ENCODE data around the gene RFPL3.
"Not testable (repeated sequence)": the region's sequence is repeated elsewhere in the genome, so short reads cannot be mapped to it uniquely, and the experiment has no call there.

The RFPL3 gene

DNA sequence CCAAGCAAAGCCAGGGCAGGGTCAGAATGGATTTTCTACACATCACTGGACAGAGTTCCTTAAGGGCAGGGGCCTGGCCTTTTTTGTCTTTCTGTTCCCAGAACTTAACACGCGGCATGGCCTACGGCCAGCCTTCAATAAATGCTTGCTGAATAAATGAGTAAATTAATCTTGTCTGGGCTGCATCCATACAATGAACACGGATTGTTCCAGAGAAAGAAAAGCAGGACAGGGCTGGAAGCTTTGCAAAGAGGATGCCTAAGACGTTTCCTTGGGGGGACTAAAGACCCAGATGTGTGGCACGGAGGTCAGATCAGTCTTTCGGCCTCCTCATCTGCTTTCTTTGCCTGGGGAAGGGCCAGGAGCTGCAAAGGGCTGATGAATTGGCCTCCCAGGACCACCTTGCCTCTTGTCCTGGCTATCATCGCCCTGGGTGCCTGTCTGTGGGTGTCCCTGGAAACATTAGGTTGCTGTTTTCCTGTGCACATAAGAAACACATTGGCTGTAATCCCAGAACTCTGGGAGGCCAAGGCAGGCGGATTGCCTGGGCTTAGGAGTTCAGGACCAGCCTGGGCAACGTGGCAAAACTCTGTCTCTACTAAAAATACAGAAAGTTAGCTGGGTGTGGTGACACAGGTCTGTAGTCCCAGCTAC, 20.8 kb upstream of the RFPL3 start:
- ChIA-PET CTCF (interaction anchor here (0.6 kb wide), 2 partner anchors 681 to 997 kb away, joined by 3 to 4 read pairs; no protein-coding TSS in a partner anchor), POLR2A (no interaction called here)
- no peak overlapping the region for H3K4me3 ChIP-seq (ENCODE audit: low read depth, low read length)
- no peaks in the 10 kb centered on the region for H3K4me1 ChIP-seq (ENCODE audit: control insufficient read depth, insufficient read depth, low read length)
- H3K9me3 ChIP-seq (ENCODE audit: control insufficient read depth, insufficient read depth, low read depth, low read length), result no peaks in the 10 kb centered on the region
- TF ChIP-seq ZNF501 (tag by site-specific recombination; IDR thresholded peaks at IDR 0.05) (no peak), GLIS1 (tag by site-specific recombination; IDR thresholded peaks at IDR 0.05) (0 out of 2 replicates have a peak, but pooled peaks have one; percentile 9), ZNF707 (tag by site-specific recombination; IDR thresholded peaks at IDR 0.05) (no peak), ZNF292 (tag by site-specific recombination; IDR thresholded peaks at IDR 0.05; ENCODE audit: borderline replicate concordance, low read depth) (no peak), ZEB2 (tag by site-specific recombination; IDR thresholded peaks at IDR 0.05) (no peak)
- H3K36me3 ChIP-seq (ENCODE audit: control insufficient read depth in 2 of 2, insufficient read depth in 1 of 2, low read length in 2 of 2), result no peaks in the 10 kb centered on the region
- no peak overlapping the region for H3K27ac ChIP-seq (ENCODE audit: extremely low read depth, low read depth, low read length)

DNA sequence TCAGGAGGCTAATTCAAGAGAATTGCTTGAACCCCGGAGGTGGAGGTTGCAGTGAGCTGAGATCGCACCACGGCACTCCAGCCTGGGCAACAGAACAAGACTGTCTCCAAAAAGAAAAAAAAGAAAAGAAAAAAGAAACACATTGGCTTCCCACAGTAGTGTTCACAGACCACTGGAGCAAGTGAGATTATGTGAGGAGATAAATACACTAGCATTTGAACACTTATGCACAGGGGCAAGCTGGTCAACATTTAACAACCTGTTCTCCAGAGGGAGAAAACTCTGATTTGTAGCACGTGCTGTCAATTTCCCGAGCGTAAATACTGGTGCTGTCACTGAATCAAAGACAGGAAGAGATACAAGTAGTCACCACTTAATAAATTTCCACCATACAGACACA, 20.2 kb upstream of the RFPL3 start:
- H3K9me3 ChIP-seq (ENCODE audit: control insufficient read depth, insufficient read depth, low read depth, low read length); H3K36me3 ChIP-seq (ENCODE audit: control insufficient read depth in 2 of 2, insufficient read depth in 1 of 2, low read length in 2 of 2); H3K27ac ChIP-seq (ENCODE audit: extremely low read depth, low read depth, low read length); POLR2A ChIA-PET; H3K4me1 ChIP-seq (ENCODE audit: control insufficient read depth, insufficient read depth, low read length); H3K4me3 ChIP-seq (ENCODE audit: low read depth, low read length): not testable (repeated sequence)
- CTCF ChIA-PET, result interaction anchor here (0.6 kb wide), 1 partner anchor 998 kb away, joined by 4 read pairs; no protein-coding TSS in a partner anchor

DNA sequence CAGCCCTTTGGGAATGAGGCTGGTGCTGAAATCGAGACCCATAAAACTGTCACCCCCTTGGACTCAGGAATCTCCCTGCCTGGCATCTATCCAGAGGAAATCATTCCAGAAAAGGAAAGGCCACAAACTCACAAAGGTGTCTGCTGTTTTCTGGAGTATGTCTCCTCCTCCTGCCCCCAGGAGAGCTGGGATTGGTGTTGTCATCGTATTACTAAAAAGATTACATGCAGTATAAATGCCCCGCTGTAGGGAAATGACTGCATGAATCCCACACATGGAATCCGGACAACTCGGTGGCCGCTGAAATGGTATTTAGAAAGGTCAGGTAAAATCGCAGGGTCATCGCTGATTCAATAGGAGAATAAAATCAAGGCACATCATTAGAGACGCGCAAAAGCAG, 18.9 kb upstream of the RFPL3 start:
- TF ChIP-seq ZNF747 (tag by site-specific recombination; IDR thresholded peaks at IDR 0.05), result no peak
- TF ChIP-seq GLIS1 (tag by site-specific recombination; IDR thresholded peaks at IDR 0.05), result peak; percentile 79
- Histone ChIP-seq H3K9me3 (ENCODE audit: control insufficient read depth, insufficient read depth, low read depth, low read length) (no peaks in the 10 kb centered on the region), H3K4me1 (ENCODE audit: control insufficient read depth, insufficient read depth, low read length) (no peaks in the 10 kb centered on the region), H3K27ac (ENCODE audit: extremely low read depth, low read depth, low read length) (no peak overlapping the region), H3K4me3 (ENCODE audit: low read depth, low read length) (no peak overlapping the region), H3K36me3 (ENCODE audit: control insufficient read depth in 2 of 2, insufficient read depth in 1 of 2, low read length in 2 of 2) (no peaks in the 10 kb centered on the region)
- CTCF ChIA-PET, result interaction anchor here (0.7 kb wide), 1 partner anchor 219 kb away, joined by 3 read pairs; no protein-coding TSS in a partner anchor
- POLR2A ChIA-PET, result no interaction called here

DNA sequence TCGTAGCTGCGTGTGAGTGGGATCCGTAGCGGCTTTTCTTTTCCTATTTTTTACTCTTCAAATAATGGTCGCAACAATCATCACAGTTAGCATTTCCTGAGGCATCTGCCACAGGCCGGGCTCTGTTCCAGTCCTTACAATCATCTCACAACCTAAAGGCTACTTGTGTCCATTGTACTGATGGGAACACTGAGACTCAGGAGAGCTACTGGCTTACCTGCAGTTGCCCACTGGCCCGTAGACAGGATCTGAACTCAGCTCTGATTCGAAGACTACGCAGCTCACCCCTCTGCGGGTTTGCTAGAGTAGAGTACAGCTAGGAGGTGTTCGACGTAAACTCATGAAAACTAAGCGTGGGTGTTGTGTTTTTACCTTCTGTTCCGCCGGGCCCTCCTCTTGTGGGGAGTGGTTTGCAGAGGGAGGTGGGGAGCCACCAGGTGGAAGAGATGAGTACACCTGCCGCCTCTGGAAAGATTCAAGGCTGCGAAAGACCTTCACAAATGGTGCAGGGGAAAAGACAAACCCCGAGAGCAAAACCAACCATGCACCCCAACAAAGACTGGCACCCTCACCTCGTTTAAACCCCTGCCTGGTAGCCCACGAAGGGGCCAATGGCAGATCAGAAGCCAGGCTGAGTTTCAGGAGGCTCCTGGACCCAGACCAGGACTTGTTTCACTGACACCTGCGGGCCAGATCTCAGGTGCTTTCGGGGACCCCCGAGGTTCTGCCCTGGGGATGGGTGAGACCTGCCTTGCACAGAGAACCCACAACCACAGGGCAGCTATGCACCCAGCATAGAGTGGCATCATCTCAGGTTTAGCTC, 18.3 kb upstream of the RFPL3 start:
- ChIA-PET POLR2A (no interaction called here), CTCF (interaction anchor here (0.7 kb wide), 1 partner anchor 219 kb away, joined by 3 read pairs; no protein-coding TSS in a partner anchor)
- TF ChIP-seq ZNF341 (tag by site-specific recombination; IDR thresholded peaks at IDR 0.05; ENCODE audit: low read depth), result no peak
- TF ChIP-seq ZNF626 (tag by site-specific recombination; IDR thresholded peaks at IDR 0.05), result no peak
- no peak for TF ChIP-seq SCRT1 (tag by site-specific recombination; IDR thresholded peaks at IDR 0.05; ENCODE audit: borderline replicate concordance)
- no peak for TF ChIP-seq ZNF280C (tag by site-specific recombination; IDR thresholded peaks at IDR 0.05)
- TF ChIP-seq BCL11B (tag by site-specific recombination; IDR thresholded peaks at IDR 0.05; ENCODE audit: low read depth), result no peak
- no peak for TF ChIP-seq ZNF785 (tag by site-specific recombination; IDR thresholded peaks at IDR 0.05)
- TF ChIP-seq ZNF558 (tag by site-specific recombination; IDR thresholded peaks at IDR 0.05), result no peak
- TF ChIP-seq ZSCAN23 (tag by site-specific recombination; IDR thresholded peaks at IDR 0.05), result no peak
- no peak for TF ChIP-seq ZNF335 (tag by site-specific recombination; conservative IDR thresholded peaks at IDR 0.05)
- TF ChIP-seq ZNF404 (tag by site-specific recombination; IDR thresholded peaks at IDR 0.05), result no peak
- no peak for TF ChIP-seq ZNF302 (tag by site-specific recombination; IDR thresholded peaks at IDR 0.05; ENCODE audit: low read depth)
- no peak for TF ChIP-seq ZNF670 (tag by site-specific recombination; IDR thresholded peaks at IDR 0.05; ENCODE audit: low read depth)
- no peak for TF ChIP-seq ZNF791 (tag by site-specific recombination; IDR thresholded peaks at IDR 0.05)
- no peak for TF ChIP-seq ZBTB10 (tag by site-specific recombination; IDR thresholded peaks at IDR 0.05)
- TF ChIP-seq ZNF549 (tag by site-specific recombination; IDR thresholded peaks at IDR 0.05), result no peak

More for the DNA sequence above, 18.3 kb upstream of the RFPL3 start:
- Histone ChIP-seq H3K27ac (ENCODE audit: extremely low read depth, low read depth, low read length) (no peak overlapping the region), H3K36me3 (ENCODE audit: control insufficient read depth in 2 of 2, insufficient read depth in 1 of 2, low read length in 2 of 2) (no peaks in the 10 kb centered on the region), H3K4me1 (ENCODE audit: control insufficient read depth, insufficient read depth, low read length) (no peaks in the 10 kb centered on the region), H3K4me3 (ENCODE audit: low read depth, low read length) (no peak overlapping the region), H3K9me3 (ENCODE audit: control insufficient read depth, insufficient read depth, low read depth, low read length) (no peaks in the 10 kb centered on the region)
